H1 (cell line): Measurements from ENCODE around the gene PDCD6IP. TPM values are rescaled to one million over a fixed set of nuclear protein-coding genes. Genes with fewer than 3 reads are reported as not detected.

Experiments
- CTCF ChIA-PET: fragments of 300-600 bp; sonication (Branson Sonifier 250); formaldehyde crosslinking; loops from one replicate; lab custom pipeline; 2021; ENCODE audit not compliant: partially characterized antibody; lab: Charles Lee
- POLR2A ChIA-PET: fragments of 300-600 bp; sonication (Branson Sonifier 250); formaldehyde crosslinking; loops from one replicate; lab custom pipeline; 2021; ENCODE audit warnings: inconsistent platforms; ENCODE audit not compliant: partially characterized antibody; lab: Charles Lee
- DNase-seq, 2 experiments: peaks; one replicate each; pipeline versions ENCODE4 v3.0.0 to v3.0.0-alpha.2; 2010 to 2022; ENCODE audit warnings: low spot score in 2 of 2, low read depth in 1 of 2, mixed read lengths in 1 of 2
- FAIRE-seq: peaks from 2 replicates; lab custom pipeline; 2011; peaks lifted over from hg19 to GRCh38; lab: Jason Lieb, UNC
- H2AFZ ChIP-seq: 2 replicates; pipeline ENCODE4 v1.8.1; 2012; ENCODE audit warnings: low read length, inconsistent platforms
- H2AK5ac ChIP-seq: 2 replicates; pipeline ENCODE4 v1.6.1; 2013; ENCODE audit warnings: low read depth, low read length
- H2BK120ac ChIP-seq: replicated peaks from 2 replicates; pipeline ENCODE3; 2013; ENCODE audit warnings: low read depth, low read length, inconsistent platforms
- H2BK12ac ChIP-seq: 2 replicates; pipeline ENCODE4 v1.6.1; 2013; ENCODE audit warnings: low read depth, low read length
- H2BK15ac ChIP-seq: 2 replicates; pipeline ENCODE4 v1.6.1; 2013; ENCODE audit warnings: low read length
- H2BK20ac ChIP-seq: 2 replicates; pipeline ENCODE4 v1.6.1; 2013; ENCODE audit warnings: low read length
- H2BK5ac ChIP-seq: 2 replicates; pipeline ENCODE4 v1.6.1; 2013; ENCODE audit warnings: low read depth, low read length
- H3K14ac ChIP-seq: 2 replicates; pipeline ENCODE4 v1.6.1; 2013; ENCODE audit warnings: inconsistent platforms; ENCODE audit not compliant: insufficient read length
- H3K18ac ChIP-seq: 2 replicates; pipeline ENCODE4 v1.6.1; 2013; ENCODE audit warnings: low read length; ENCODE audit errors: extremely low read depth
- H3K23ac ChIP-seq: 2 replicates; pipeline ENCODE4 v1.6.1; 2013; ENCODE audit warnings: inconsistent platforms; ENCODE audit not compliant: insufficient read length
- H3K23me2 ChIP-seq: 2 replicates; pipeline ENCODE4 v1.6.1; 2013; ENCODE audit warnings: low read depth, low read length
- H3K27ac ChIP-seq: 2 replicates; pipeline ENCODE4 v1.6.1; 2011; ENCODE audit warnings: low read depth, low read length, inconsistent platforms
- H3K27me3 ChIP-seq, 4 experiments: replicated peaks in 1 of 4; 1 replicate in 1 of 4; 2 replicates in 3 of 4; pipeline versions ENCODE4 v1.6.1 to v1.8.1; 2011 to 2013; ENCODE audit warnings: low read length in 3 of 4, mild to moderate bottlenecking in 3 of 4, inconsistent platforms in 2 of 4, mixed read lengths in 2 of 4, moderate library complexity in 1 of 4; ENCODE audit not compliant: control insufficient read depth in 3 of 4, insufficient read depth in 3 of 4; ENCODE audit errors: extremely low read depth in 1 of 4
- H3K36me3 ChIP-seq, 4 experiments: 2 replicates each; pipeline versions ENCODE4 v1.6.1 to v1.8.1; 2011 to 2013; ENCODE audit warnings: mild to moderate bottlenecking in 4 of 4, low read length in 3 of 4, moderate library complexity in 2 of 4, control low read depth in 1 of 4, inconsistent platforms in 1 of 4; ENCODE audit not compliant: insufficient read depth in 4 of 4, control insufficient read depth in 2 of 4
- H3K4ac ChIP-seq: replicated peaks from 2 replicates; pipeline ENCODE3; 2013; ENCODE audit warnings: low read length, low read depth, mixed read lengths, inconsistent platforms; ENCODE audit not compliant: insufficient read length
- H3K4me1 ChIP-seq, 4 experiments: replicated peaks in 1 of 4; 1 replicate in 1 of 4; 2 replicates in 3 of 4; pipeline versions ENCODE4 v1.6.1 to v1.8.1; 2011 to 2013; ENCODE audit warnings: low read length in 3 of 4, inconsistent platforms in 2 of 4, mixed read lengths in 1 of 4; ENCODE audit not compliant: insufficient read depth in 4 of 4, control insufficient read depth in 3 of 4
- H3K4me2 ChIP-seq, 2 experiments: 2 replicates each; pipeline versions ENCODE4 v1.6.1 to v1.8.1; 2011 to 2013; ENCODE audit warnings: low read depth in 2 of 2, low read length in 2 of 2, control low read depth in 1 of 2, inconsistent platforms in 1 of 2, mild to moderate bottlenecking in 1 of 2; ENCODE audit not compliant: insufficient read depth in 1 of 2
- H3K4me3 ChIP-seq, 4 experiments: fragments of 200-600, 300-600 bp in 1 of 4; sonication (generic), shearing (Covaris generic), sonication (Bioruptor Twin) in 1 of 4; 2 replicates each; pipeline versions ENCODE4 v1.5.1 to v1.8.1; 2011 to 2016; ENCODE audit warnings: low read length in 4 of 4, low read depth in 3 of 4, control low read depth in 2 of 4, inconsistent platforms in 2 of 4, mild to moderate bottlenecking in 2 of 4, mixed read lengths in 1 of 4, moderate library complexity in 1 of 4; ENCODE audit not compliant: insufficient read depth in 2 of 4; ENCODE audit errors: extremely low read depth in 1 of 4
- H3K56ac ChIP-seq: replicated peaks from 2 replicates; pipeline ENCODE3; 2013; ENCODE audit warnings: low read depth, mild to moderate bottlenecking, mixed read lengths, low read length, inconsistent platforms; ENCODE audit not compliant: insufficient read length
- H3K79me1 ChIP-seq: 2 replicates; pipeline ENCODE4 v1.6.1; 2013; ENCODE audit warnings: low read depth, low read length, control low read depth
- H3K79me2 ChIP-seq, 2 experiments: 2 replicates each; pipeline versions ENCODE4 v1.6.1 to v1.8.1; 2012 to 2013; ENCODE audit warnings: low read length in 2 of 2, mild to moderate bottlenecking in 2 of 2, inconsistent platforms in 1 of 2; ENCODE audit not compliant: insufficient read depth in 2 of 2, control insufficient read depth in 1 of 2
- H3K9ac ChIP-seq, 4 experiments: replicated peaks in 1 of 4; 1 replicate in 1 of 4; 2 replicates in 3 of 4; pipeline versions ENCODE4 v1.6.1 to v1.8.1; 2011 to 2013; ENCODE audit warnings: low read depth in 3 of 4, low read length in 3 of 4, control low read depth in 2 of 4, mild to moderate bottlenecking in 2 of 4, moderate library complexity in 2 of 4, inconsistent platforms in 1 of 4; ENCODE audit errors: extremely low read depth in 1 of 4
- H3K9me3 ChIP-seq, 2 experiments: 2 replicates each; pipeline versions ENCODE4 v1.6.1 to v1.8.1; 2012 to 2013; ENCODE audit warnings: mild to moderate bottlenecking in 2 of 2, moderate library complexity in 2 of 2, control low read depth in 1 of 2, inconsistent platforms in 1 of 2, low read depth in 1 of 2, low read length in 1 of 2, mixed read lengths in 1 of 2; ENCODE audit not compliant: insufficient read depth in 2 of 2
- H4K20me1 ChIP-seq, 2 experiments: replicated peaks in 1 of 2; 2 replicates each; pipeline versions ENCODE3 to v1.8.1; 2011 to 2013; ENCODE audit warnings: inconsistent platforms in 2 of 2, low read length in 2 of 2, mild to moderate bottlenecking in 1 of 2; ENCODE audit not compliant: insufficient read depth in 2 of 2, control insufficient read depth in 1 of 2
- H4K5ac ChIP-seq: 2 replicates; pipeline ENCODE4 v1.6.1; 2013; ENCODE audit warnings: low read length, low read depth, mixed read lengths, inconsistent platforms; ENCODE audit not compliant: insufficient read length
- H4K8ac ChIP-seq: 2 replicates; pipeline ENCODE4 v1.8.0; 2013; ENCODE audit warnings: mild to moderate bottlenecking, moderate library complexity, low read length, inconsistent platforms; ENCODE audit not compliant: insufficient read depth; ENCODE audit errors: extremely low read depth
- H4K91ac ChIP-seq: replicated peaks from 2 replicates; pipeline ENCODE3; 2013; ENCODE audit warnings: low read length, mixed read lengths, inconsistent platforms; ENCODE audit not compliant: insufficient read length
- ATF2 ChIP-seq: IDR thresholded peaks from 2 replicates; pipeline ENCODE4 v1.6.1; 2012; ENCODE audit warnings: low read length, inconsistent platforms
- BACH1 ChIP-seq: IDR thresholded peaks from 2 replicates; pipeline ENCODE4 v1.6.1; 2012; ENCODE audit warnings: low read length, improper control_type of control experiment
- GABPA ChIP-seq: IDR thresholded peaks from 2 replicates; pipeline ENCODE4 v1.6.1; 2011; ENCODE audit warnings: mild to moderate bottlenecking, low read length, moderate library complexity, borderline replicate concordance; ENCODE audit not compliant: insufficient read depth
- KDM1A ChIP-seq: fragments of 200-600, 300-600 bp; sonication (generic); IDR thresholded peaks from 2 replicates; pipeline ENCODE4 v1.7.1; 2016; ENCODE audit warnings: mild to moderate bottlenecking, low read length, borderline replicate concordance
- MAX ChIP-seq: IDR thresholded peaks from 2 replicates; pipeline ENCODE4 v1.6.1; 2012; ENCODE audit warnings: inconsistent platforms
- NRF1 ChIP-seq: IDR thresholded peaks from 2 replicates; pipeline ENCODE4 v1.6.1; 2011; ENCODE audit warnings: mild to moderate bottlenecking, low read depth, low read length, improper control_type of control experiment
- SIRT6 ChIP-seq: IDR thresholded peaks from one replicate; pipeline ENCODE4 v1.7.1; 2012; ENCODE audit warnings: low read length, inconsistent platforms
- SIX5 ChIP-seq: IDR thresholded peaks from 2 replicates; pipeline ENCODE4 v1.6.1; 2011; ENCODE audit warnings: mild to moderate bottlenecking, low read depth, low read length
- SP2 ChIP-seq: IDR thresholded peaks from 2 replicates; pipeline ENCODE4 v1.6.1; 2012; ENCODE audit warnings: mild to moderate bottlenecking, low read length, inconsistent platforms
- SRF ChIP-seq: IDR thresholded peaks from 2 replicates; pipeline ENCODE4 v1.6.1; 2011; ENCODE audit warnings: mild to moderate bottlenecking, low read depth, low read length, moderate library complexity
- TAF1 ChIP-seq: IDR thresholded peaks from 2 replicates; pipeline ENCODE4 v1.6.1; 2011; ENCODE audit warnings: mild to moderate bottlenecking, low read depth, low read length
- USF2 ChIP-seq: IDR thresholded peaks from 2 replicates; pipeline ENCODE4 v1.6.1; 2011; ENCODE audit warnings: low read length, improper control_type of control experiment
- WGBS, 2 experiments: shearing (Covaris generic) in 1 of 2; methylation state at CpG; one replicate each; pipeline versions ENCODE4 v1.1.6 to v1.1.7; 2013 to 2015; ENCODE audit warnings: low lambda C conversion rate in 2 of 2, mixed read lengths in 2 of 2, inconsistent platforms in 1 of 2, low coverage in 1 of 2, missing lambda C conversion rate in 1 of 2; ENCODE audit not compliant: insufficient replicate concordance in 2 of 2, insufficient coverage in 1 of 2, insufficient read length in 1 of 2; ENCODE audit errors: extremely low coverage in 1 of 2, missing lambda C conversion rate in 1 of 2; 5-methylcytosine and 5-hydroxymethylcytosine counted together
- polyA plus RNA-seq, 7 experiments: library from polyadenylated mRNA; depleted of rRNA in 3 of 7; stranded (reverse) in 5 of 7; unstranded in 2 of 7; fragments of >200 nt in 5 of 7; fragments of 200-250 nt in 2 of 7; gene quantifications; 1 replicate in 5 of 7; 2 replicates in 1 of 7; 4 replicates in 1 of 7; pipeline versions ENCODE4 v1.2.1 to v1.2.3, GENCODE V29; 2011 to 2013; ENCODE audit warnings: missing spikeins in 2 of 7, mixed read lengths in 2 of 7
- total RNA-seq: library from RNA; stranded (reverse); fragmentation: NEBNext Ultra II Directional; extraction: Animal tissue kit (Norgen Biotek cat#: 25700); gene quantifications from 2 replicates; pipeline ENCODE4 v1.2.1, GENCODE V29; 2021

Gene PDCD6IP
- total and polyA plus RNA-seq, 2 of the 8 experiments (the other 6 are each of a cell fraction or from before 2014, with no cell fraction given), result 61.7 to 155 TPM

- no peak overlapping the region for H3K4ac ChIP-seq
- no peaks in the 10 kb centered on the region for H3K9me3 ChIP-seq
- no peak for DNase-seq
- H2BK5ac ChIP-seq, result no peak overlapping the region
- no peaks in the 10 kb centered on the region for H3K79me2 ChIP-seq
- H4K5ac ChIP-seq, result no peak overlapping the region
- H2AK5ac ChIP-seq, result no peak overlapping the region
- no peak overlapping the region for H3K9ac ChIP-seq
- H3K23ac ChIP-seq, result no peak overlapping the region
- no peak overlapping the region for H3K14ac ChIP-seq
- no peak overlapping the region for H2BK15ac ChIP-seq
- no peak overlapping the region for H4K8ac ChIP-seq
- H3K36me3 ChIP-seq, result no peaks in the 10 kb centered on the region
- no peaks in the 10 kb centered on the region for H3K27me3 ChIP-seq
- no peak overlapping the region for H3K27ac ChIP-seq
- 87% methylated on average over 5 of the region's 5 CpGs; no CpG with 5 or more reads in 1 of the 2 experiments for WGBS, 2 experiments
- POLR2A ChIA-PET, result no interaction called here
- H2AFZ ChIP-seq, result no peak overlapping the region
- H3K4me1 ChIP-seq, result no peaks in the 10 kb centered on the region
- H3K56ac ChIP-seq, result no peak overlapping the region
- no peak overlapping the region for H3K4me3 ChIP-seq
- CTCF ChIA-PET, result interaction anchor here (1.9 kb wide), 1 partner anchor 26 kb away, joined by 11 read pairs; no protein-coding TSS in a partner anchor
- H3K79me1 ChIP-seq, result no peaks in the 10 kb centered on the region
- no peak overlapping the region for H4K91ac ChIP-seq
- H4K20me1 ChIP-seq, result no peaks in the 10 kb centered on the region
- no peak overlapping the region for H3K4me2 ChIP-seq
- no peak overlapping the region for H2BK20ac ChIP-seq
- H3K23me2 ChIP-seq, result peaks cover 2% of the 10 kb centered on the region; the same call in 1 of the 2 replicates
- H2BK12ac ChIP-seq, result no peak overlapping the region
- no peak overlapping the region for H3K18ac ChIP-seq
- no peak overlapping the region for H2BK120ac ChIP-seq
- FAIRE-seq, result no peak
- no peak for TF ChIP-seq USF2
- TF ChIP-seq NRF1, result no peak
- TF ChIP-seq TAF1, result no peak
- TF ChIP-seq SP2, result no peak
- TF ChIP-seq KDM1A, result no peak
- no peak for TF ChIP-seq SIX5
- TF ChIP-seq MAX, result no peak
- TF ChIP-seq GABPA, result no peak
- no peak for TF ChIP-seq SIRT6
- TF ChIP-seq BACH1, result no peak
- TF ChIP-seq ATF2, result no peak
- no peak for TF ChIP-seq SRF
Measured at GRCh38 chr3:33909547-33909946, 111.1 kb downstream of the PDCD6IP start.
